GM12874 (cell line): ENCODE data around the gene TSPOAP1.

Experiments
- CTCF ChIP-seq: IDR thresholded peaks from 2 replicates; pipeline ENCODE4 v1.5.1; 2011; ENCODE audit warnings: low read depth, mild to moderate bottlenecking, control low read depth, low read length, moderate library complexity; ENCODE audit not compliant: insufficient read depth

TSPOAP1 gene

GRCh38 chr17:58270476-58271215, 57.9 kb downstream of the TSPOAP1 start:
- peak; percentile 43; the same call in 1 of the 2 replicates for TF ChIP-seq CTCF

GRCh38 chr17:58269557-58270291, 58.9 kb downstream of the TSPOAP1 start:
- TF ChIP-seq CTCF, result no peak

GRCh38 chr17:58268774-58269556, 59.6 kb downstream of the TSPOAP1 start:
- no peak for TF ChIP-seq CTCF

- no peak for TF ChIP-seq CTCF
Measured at GRCh38 chr17:58268326-58268725, 60.3 kb downstream of the TSPOAP1 start.

GRCh38 chr17:58267347-58268324, 61.0 kb downstream of the TSPOAP1 start:
- TF ChIP-seq CTCF, result no peak

- no peak for TF ChIP-seq CTCF
Measured at GRCh38 chr17:58265902-58266875, 62.4 kb downstream of the TSPOAP1 start.
